H1 (cell line): ENCODE measurements around the gene MYRIP.

Source experiments
- CTCF ChIP-seq, 3 experiments: IDR thresholded peaks; 1 replicate in 2 of 3; 2 replicates in 1 of 3; pipeline versions ENCODE4 v1.5.1 to v1.6.1; 2011; ENCODE audit warnings: low read length in 3 of 3, mild to moderate bottlenecking in 3 of 3, inconsistent platforms in 2 of 3, low read depth in 1 of 3, moderate library complexity in 1 of 3; ENCODE audit not compliant: insufficient read depth in 1 of 3; ENCODE audit errors: control extremely low read depth in 1 of 3
- EP300 ChIP-seq, 2 experiments: IDR thresholded peaks; 1 replicate in 1 of 2; 2 replicates in 1 of 2; pipeline ENCODE4 v1.6.1; 2011 to 2012; ENCODE audit warnings: low read depth in 2 of 2, low read length in 2 of 2, mild to moderate bottlenecking in 2 of 2, borderline replicate concordance in 1 of 2, inconsistent platforms in 1 of 2, moderate library complexity in 1 of 2
- EZH2 ChIP-seq: fragments of 200-600 bp; sonication (generic); IDR thresholded peaks from 2 replicates; pipeline ENCODE4 v1.7.1; 2012; ENCODE audit warnings: low read depth, mild to moderate bottlenecking, moderate library complexity, low read length, inconsistent platforms; ENCODE audit not compliant: severe bottlenecking
- GABPA ChIP-seq: IDR thresholded peaks from 2 replicates; pipeline ENCODE4 v1.6.1; 2011; ENCODE audit warnings: mild to moderate bottlenecking, low read length, moderate library complexity, borderline replicate concordance; ENCODE audit not compliant: insufficient read depth
- POLR2A ChIP-seq, 2 experiments: IDR thresholded peaks; 1 replicate in 1 of 2; 2 replicates in 1 of 2; pipeline ENCODE4 v1.6.1; 2011; ENCODE audit warnings: low read depth in 2 of 2, low read length in 2 of 2, mild to moderate bottlenecking in 2 of 2; ENCODE audit errors: control extremely low read depth in 1 of 2

- no peak for TF ChIP-seq CTCF (IDR thresholded peaks at IDR 0.05; ENCODE audit: control extremely low read depth in 1 of 3, insufficient read depth in 1 of 3, low read depth in 1 of 3, low read length in 3 of 3)
- no peak for TF ChIP-seq POLR2A (IDR thresholded peaks at IDR 0.05; ENCODE audit: control extremely low read depth in 1 of 2, low read depth in 2 of 2, low read length in 2 of 2)
- no peak for TF ChIP-seq EP300 (IDR thresholded peaks at IDR 0.05; ENCODE audit: borderline replicate concordance in 1 of 2, low read depth in 2 of 2, low read length in 2 of 2)
- TF ChIP-seq EZH2, result no peak
- no peak for TF ChIP-seq GABPA
Measured at GRCh38 chr3:40243056-40243455, 433.6 kb downstream of the MYRIP start.
